DND-41 (cell line): ENCODE measurements around the gene EBF4.
"Not testable (repeated sequence)": the region's sequence is repeated elsewhere in the genome, so short reads cannot be mapped to it uniquely, and the experiment has no call there.

ENCODE experiments used
- ATAC-seq: fragments of 200-7000 bp; cut with Tn5 transposase; 3 replicates; pipeline ENCODE4 v1.9.1; 2021; ENCODE audit warnings: low read depth; ENCODE audit not compliant: insufficient read depth
- DNase-seq: peaks from one replicate; pipeline ENCODE4 v3.0.0-alpha.2; 2020
- H2AFZ ChIP-seq: 2 replicates; pipeline ENCODE4 v1.6.0; 2012; ENCODE audit warnings: low read depth, low read length
- H3K27ac ChIP-seq: 2 replicates; pipeline ENCODE4 v1.5.1; 2012; ENCODE audit warnings: low read length, inconsistent platforms
- H3K27me3 ChIP-seq: fragments of 200-600 bp; sonication (generic); 2 replicates; pipeline ENCODE4 v1.6.0; 2012; ENCODE audit warnings: low read length, mild to moderate bottlenecking, inconsistent platforms; ENCODE audit not compliant: insufficient read depth, poor library complexity
- H3K36me3 ChIP-seq: 2 replicates; pipeline ENCODE4 v1.5.1; 2012; ENCODE audit warnings: low read length, inconsistent platforms; ENCODE audit not compliant: insufficient read depth
- H3K4me1 ChIP-seq: 2 replicates; pipeline ENCODE4 v1.5.1; 2012; ENCODE audit warnings: mild to moderate bottlenecking, low read length; ENCODE audit not compliant: insufficient read depth
- H3K4me2 ChIP-seq: 2 replicates; pipeline ENCODE4 v1.6.0; 2012; ENCODE audit warnings: mild to moderate bottlenecking, moderate library complexity, low read length, inconsistent platforms; ENCODE audit not compliant: insufficient read depth
- H3K4me3 ChIP-seq, 2 experiments: fragments of 200-600 bp in 1 of 2; shearing (Covaris generic) in 1 of 2; 2 replicates each; pipeline ENCODE4 v1.5.1; 2012 to 2016; ENCODE audit warnings: inconsistent platforms in 2 of 2, low read length in 2 of 2, mild to moderate bottlenecking in 2 of 2, low read depth in 1 of 2, moderate library complexity in 1 of 2
- H3K79me2 ChIP-seq: 2 replicates; pipeline ENCODE4 v1.6.0; 2012; ENCODE audit warnings: low read length, inconsistent platforms; ENCODE audit not compliant: insufficient read depth
- H3K9ac ChIP-seq: 2 replicates; pipeline ENCODE4 v1.6.0; 2012; ENCODE audit warnings: low read depth, mild to moderate bottlenecking, inconsistent platforms, low read length, moderate library complexity
- H3K9me3 ChIP-seq: 2 replicates; pipeline ENCODE4 v1.5.1; 2012; ENCODE audit warnings: low read length, moderate library complexity, mild to moderate bottlenecking, inconsistent platforms; ENCODE audit not compliant: insufficient read depth, severe bottlenecking
- H4K20me1 ChIP-seq: 2 replicates; pipeline ENCODE4 v1.6.0; 2012; ENCODE audit warnings: low read length; ENCODE audit not compliant: insufficient read depth
- EZH2 ChIP-seq: IDR thresholded peaks from 3 replicates; pipeline ENCODE4 v1.6.1; 2012; ENCODE audit warnings: borderline replicate concordance, low read depth, mild to moderate bottlenecking, moderate library complexity, low read length, inconsistent platforms; ENCODE audit not compliant: severe bottlenecking
- TF ChIP-seq, protein P1 (sequence below): IDR thresholded peaks from 2 replicates; pipeline ENCODE4 v1.5.1; 2012; ENCODE audit warnings: borderline replicate concordance, low read length, moderate library complexity, mild to moderate bottlenecking; ENCODE audit not compliant: poor library complexity, severe bottlenecking; ENCODE audit errors: extremely low read depth

Gene EBF4

DNA sequence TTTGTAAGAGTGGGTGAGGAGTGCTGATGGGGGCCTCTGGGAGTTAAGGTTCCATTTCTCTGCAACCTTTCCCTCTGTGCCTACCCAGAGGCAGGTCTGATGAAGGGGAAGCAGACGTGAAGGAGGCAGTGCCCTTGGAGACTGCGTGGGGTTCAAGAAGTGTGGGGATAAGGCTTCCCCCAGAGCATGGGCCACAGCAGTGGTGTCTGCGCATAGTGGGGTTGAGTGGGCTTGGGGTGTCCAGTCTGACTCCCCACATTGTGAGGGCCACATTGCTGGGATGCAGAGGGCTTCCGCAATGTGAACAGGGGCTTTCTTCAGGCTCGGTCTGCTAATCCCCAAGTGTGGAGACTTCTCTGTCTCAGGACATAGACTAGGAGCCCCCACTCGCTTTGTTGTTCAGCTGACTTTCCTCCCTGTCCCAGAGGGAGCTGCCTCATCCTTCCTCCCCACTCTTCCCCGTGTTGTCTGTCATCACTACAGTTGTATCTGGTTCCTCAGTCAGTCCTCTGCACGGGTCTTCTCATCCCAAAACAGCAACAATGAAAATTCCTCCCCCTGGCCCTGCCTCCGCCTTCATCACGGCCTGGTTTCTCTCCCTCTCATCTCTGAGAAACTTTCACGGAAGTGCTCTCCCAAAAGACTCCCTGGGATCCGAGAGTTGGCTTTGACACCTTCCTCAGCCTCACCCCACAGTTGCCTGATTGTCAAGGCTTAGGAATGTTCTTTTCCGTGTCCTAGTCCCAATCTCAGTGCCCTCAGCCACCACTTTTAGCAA lies 2.8 kb downstream of the EBF4 start:
- Histone ChIP-seq H3K27me3 (peaks cover 49% of the 10 kb centered on the region), H3K9me3 (no peaks in the 10 kb centered on the region), H3K4me3 (no peak overlapping the region), H3K4me1 (no peaks in the 10 kb centered on the region), H2AFZ (no peak overlapping the region), H3K79me2 (no peaks in the 10 kb centered on the region), H3K36me3 (no peaks in the 10 kb centered on the region), H3K9ac (no peak overlapping the region), H3K27ac (no peak overlapping the region), H3K4me2 (no peak overlapping the region), H4K20me1 (no peaks in the 10 kb centered on the region)
- TF ChIP-seq EZH2: no peak
- TF ChIP-seq, protein P1, sequence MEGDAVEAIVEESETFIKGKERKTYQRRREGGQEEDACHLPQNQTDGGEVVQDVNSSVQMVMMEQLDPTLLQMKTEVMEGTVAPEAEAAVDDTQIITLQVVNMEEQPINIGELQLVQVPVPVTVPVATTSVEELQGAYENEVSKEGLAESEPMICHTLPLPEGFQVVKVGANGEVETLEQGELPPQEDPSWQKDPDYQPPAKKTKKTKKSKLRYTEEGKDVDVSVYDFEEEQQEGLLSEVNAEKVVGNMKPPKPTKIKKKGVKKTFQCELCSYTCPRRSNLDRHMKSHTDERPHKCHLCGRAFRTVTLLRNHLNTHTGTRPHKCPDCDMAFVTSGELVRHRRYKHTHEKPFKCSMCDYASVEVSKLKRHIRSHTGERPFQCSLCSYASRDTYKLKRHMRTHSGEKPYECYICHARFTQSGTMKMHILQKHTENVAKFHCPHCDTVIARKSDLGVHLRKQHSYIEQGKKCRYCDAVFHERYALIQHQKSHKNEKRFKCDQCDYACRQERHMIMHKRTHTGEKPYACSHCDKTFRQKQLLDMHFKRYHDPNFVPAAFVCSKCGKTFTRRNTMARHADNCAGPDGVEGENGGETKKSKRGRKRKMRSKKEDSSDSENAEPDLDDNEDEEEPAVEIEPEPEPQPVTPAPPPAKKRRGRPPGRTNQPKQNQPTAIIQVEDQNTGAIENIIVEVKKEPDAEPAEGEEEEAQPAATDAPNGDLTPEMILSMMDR: no peak
- DNase-seq (no peak), ATAC-seq (no peak)

DNA sequence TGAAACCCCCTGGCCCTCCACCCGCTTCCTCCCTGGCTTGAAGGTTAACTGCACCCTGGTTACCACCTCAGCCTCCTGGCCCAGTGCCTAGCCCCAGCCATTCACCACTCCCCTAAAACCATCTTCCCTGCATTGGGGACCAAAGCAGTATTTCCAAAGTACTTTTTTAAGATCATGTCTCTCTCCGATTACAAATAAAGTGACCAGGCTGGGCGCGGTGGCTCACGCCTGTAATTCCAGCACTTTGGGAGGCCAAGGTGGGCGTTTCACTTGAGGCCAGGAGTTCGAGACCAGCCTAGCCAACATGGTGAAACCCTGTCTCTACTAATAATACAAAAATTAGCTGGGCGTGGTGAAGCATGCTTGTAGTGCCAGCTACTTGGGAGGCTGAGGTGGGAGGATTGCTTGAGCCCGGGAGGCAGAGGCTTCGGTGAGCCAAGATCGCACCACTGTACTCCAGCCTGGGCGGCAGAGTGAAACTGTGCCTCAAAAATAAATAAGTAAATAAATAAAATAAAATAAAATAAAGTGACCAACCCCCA lies 3.5 kb downstream of the EBF4 start:
- H3K27ac ChIP-seq, H3K4me3 ChIP-seq, H3K9ac ChIP-seq, ATAC-seq, H3K79me2 ChIP-seq, H4K20me1 ChIP-seq, H2AFZ ChIP-seq, H3K9me3 ChIP-seq, DNase-seq, H3K36me3 ChIP-seq, H3K4me1 ChIP-seq, H3K4me2 ChIP-seq: not testable (repeated sequence)
- peaks cover 46% of the 10 kb centered on the region for H3K27me3 ChIP-seq

DNA sequence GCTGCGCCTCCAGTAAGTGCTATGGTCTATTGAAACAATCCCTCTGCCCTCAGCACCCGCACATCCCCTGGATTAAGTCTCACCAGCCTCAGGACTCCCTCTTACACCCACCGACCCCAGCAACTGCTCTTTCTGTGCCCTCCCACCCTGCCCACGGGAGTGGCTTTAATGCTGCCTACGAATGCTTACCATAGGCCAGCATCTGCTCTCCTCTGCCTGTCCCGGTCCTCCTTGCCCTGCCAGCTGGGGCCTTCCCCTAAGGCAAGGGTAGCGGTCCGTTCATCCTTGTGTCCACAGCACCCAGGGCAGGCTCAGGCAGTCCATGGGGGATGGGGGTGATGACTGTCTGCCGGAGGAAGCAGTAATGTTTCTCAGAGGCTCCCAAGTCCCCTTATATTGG lies 4.1 kb downstream of the EBF4 start:
- DNase-seq: no peak
- Histone ChIP-seq H3K79me2 (no peaks in the 10 kb centered on the region), H3K4me1 (no peaks in the 10 kb centered on the region), H3K9ac (no peak overlapping the region), H3K36me3 (no peaks in the 10 kb centered on the region), H3K9me3 (no peaks in the 10 kb centered on the region), H3K4me2 (no peak overlapping the region), H3K27me3 (peaks cover 41% of the 10 kb centered on the region), H3K4me3 (no peak overlapping the region), H4K20me1 (peaks cover 4% of the 10 kb centered on the region; the same call in 1 of the 2 replicates), H2AFZ (no peak overlapping the region), H3K27ac (no peak overlapping the region)
- TF ChIP-seq, protein P1: no peak
- no peak for TF ChIP-seq EZH2
- no peak for ATAC-seq

GRCh38 chr20:2697768-2698167 lies 5.2 kb downstream of the EBF4 start:
- Histone ChIP-seq H3K4me1 (no peaks in the 10 kb centered on the region), H3K9me3 (no peaks in the 10 kb centered on the region), H3K27ac (no peak overlapping the region), H3K27me3 (peaks cover 35% of the 10 kb centered on the region), H3K4me2 (no peak overlapping the region), H3K9ac (no peak overlapping the region), H2AFZ (no peak overlapping the region), H3K79me2 (no peaks in the 10 kb centered on the region), H4K20me1 (peaks cover 4% of the 10 kb centered on the region; the same call in 1 of the 2 replicates), H3K4me3 (no peak overlapping the region), H3K36me3 (no peaks in the 10 kb centered on the region)
- no peak for TF ChIP-seq EZH2
- TF ChIP-seq, protein P1: no peak
- DNase-seq: no peak
- ATAC-seq: no peak
